ENCODE results near the gene PDGFRB.
"Not testable (repeated sequence)": the region's sequence is repeated elsewhere in the genome, so short reads cannot be mapped to it uniquely, and the experiment has no call there.

DNA sequence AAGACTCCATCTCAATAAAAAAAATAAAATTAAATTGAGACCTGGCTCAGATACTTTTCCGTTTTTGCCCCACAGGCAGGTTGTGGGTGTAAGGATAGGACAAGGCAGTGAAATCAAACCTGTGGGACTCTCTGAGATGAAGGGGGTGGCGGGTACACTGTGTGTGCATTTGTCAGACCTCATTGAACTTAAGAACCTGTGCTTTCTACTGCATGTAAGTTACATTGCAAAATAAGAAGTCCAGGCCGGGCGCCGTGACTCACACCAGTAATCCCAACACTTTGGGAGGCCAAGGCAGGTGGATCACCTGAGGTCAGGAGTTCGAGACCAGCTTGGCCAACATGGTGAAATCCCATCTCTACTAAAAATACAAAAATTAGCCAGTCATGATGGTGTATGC is 70.9 kb downstream of the PDGFRB start:
- TF ChIP-seq ZNF501 (tag by site-specific recombination; IDR thresholded peaks at IDR 0.05); ZNF114 (tag by site-specific recombination; IDR thresholded peaks at IDR 0.05); YY1 (tag by site-specific recombination; IDR thresholded peaks at IDR 0.05); ZNF133 (tag by site-specific recombination; IDR thresholded peaks at IDR 0.05); ZNF274 (IDR thresholded peaks at IDR 0.05; ENCODE audit: low read length); ZNF274 (tag by site-specific recombination; IDR thresholded peaks at IDR 0.05; ENCODE audit: borderline replicate concordance): not testable (repeated sequence)
- TF ChIP-seq, protein P1, sequence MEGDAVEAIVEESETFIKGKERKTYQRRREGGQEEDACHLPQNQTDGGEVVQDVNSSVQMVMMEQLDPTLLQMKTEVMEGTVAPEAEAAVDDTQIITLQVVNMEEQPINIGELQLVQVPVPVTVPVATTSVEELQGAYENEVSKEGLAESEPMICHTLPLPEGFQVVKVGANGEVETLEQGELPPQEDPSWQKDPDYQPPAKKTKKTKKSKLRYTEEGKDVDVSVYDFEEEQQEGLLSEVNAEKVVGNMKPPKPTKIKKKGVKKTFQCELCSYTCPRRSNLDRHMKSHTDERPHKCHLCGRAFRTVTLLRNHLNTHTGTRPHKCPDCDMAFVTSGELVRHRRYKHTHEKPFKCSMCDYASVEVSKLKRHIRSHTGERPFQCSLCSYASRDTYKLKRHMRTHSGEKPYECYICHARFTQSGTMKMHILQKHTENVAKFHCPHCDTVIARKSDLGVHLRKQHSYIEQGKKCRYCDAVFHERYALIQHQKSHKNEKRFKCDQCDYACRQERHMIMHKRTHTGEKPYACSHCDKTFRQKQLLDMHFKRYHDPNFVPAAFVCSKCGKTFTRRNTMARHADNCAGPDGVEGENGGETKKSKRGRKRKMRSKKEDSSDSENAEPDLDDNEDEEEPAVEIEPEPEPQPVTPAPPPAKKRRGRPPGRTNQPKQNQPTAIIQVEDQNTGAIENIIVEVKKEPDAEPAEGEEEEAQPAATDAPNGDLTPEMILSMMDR (tag by site-specific recombination; IDR thresholded peaks at IDR 0.05), result not testable (repeated sequence)
- TF ChIP-seq, protein P2, sequence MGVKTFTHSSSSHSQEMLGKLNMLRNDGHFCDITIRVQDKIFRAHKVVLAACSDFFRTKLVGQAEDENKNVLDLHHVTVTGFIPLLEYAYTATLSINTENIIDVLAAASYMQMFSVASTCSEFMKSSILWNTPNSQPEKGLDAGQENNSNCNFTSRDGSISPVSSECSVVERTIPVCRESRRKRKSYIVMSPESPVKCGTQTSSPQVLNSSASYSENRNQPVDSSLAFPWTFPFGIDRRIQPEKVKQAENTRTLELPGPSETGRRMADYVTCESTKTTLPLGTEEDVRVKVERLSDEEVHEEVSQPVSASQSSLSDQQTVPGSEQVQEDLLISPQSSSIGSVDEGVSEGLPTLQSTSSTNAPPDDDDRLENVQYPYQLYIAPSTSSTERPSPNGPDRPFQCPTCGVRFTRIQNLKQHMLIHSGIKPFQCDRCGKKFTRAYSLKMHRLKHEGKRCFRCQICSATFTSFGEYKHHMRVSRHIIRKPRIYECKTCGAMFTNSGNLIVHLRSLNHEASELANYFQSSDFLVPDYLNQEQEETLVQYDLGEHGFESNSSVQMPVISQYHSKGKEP (tag by site-specific recombination; IDR thresholded peaks at IDR 0.05), result not testable (repeated sequence)
- TF ChIP-seq, protein P3, sequence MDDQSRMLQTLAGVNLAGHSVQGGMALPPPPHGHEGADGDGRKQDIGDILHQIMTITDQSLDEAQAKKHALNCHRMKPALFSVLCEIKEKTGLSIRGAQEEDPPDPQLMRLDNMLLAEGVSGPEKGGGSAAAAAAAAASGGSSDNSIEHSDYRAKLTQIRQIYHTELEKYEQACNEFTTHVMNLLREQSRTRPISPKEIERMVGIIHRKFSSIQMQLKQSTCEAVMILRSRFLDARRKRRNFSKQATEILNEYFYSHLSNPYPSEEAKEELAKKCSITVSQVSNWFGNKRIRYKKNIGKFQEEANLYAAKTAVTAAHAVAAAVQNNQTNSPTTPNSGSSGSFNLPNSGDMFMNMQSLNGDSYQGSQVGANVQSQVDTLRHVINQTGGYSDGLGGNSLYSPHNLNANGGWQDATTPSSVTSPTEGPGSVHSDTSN (CRISPR knock-in tag; IDR thresholded peaks at IDR 0.05), result not testable (repeated sequence)
- TF ChIP-seq, protein P4, sequence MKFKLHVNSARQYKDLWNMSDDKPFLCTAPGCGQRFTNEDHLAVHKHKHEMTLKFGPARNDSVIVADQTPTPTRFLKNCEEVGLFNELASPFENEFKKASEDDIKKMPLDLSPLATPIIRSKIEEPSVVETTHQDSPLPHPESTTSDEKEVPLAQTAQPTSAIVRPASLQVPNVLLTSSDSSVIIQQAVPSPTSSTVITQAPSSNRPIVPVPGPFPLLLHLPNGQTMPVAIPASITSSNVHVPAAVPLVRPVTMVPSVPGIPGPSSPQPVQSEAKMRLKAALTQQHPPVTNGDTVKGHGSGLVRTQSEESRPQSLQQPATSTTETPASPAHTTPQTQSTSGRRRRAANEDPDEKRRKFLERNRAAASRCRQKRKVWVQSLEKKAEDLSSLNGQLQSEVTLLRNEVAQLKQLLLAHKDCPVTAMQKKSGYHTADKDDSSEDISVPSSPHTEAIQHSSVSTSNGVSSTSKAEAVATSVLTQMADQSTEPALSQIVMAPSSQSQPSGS (tag by site-specific recombination; IDR thresholded peaks at IDR 0.05; ENCODE audit: low read depth), result not testable (repeated sequence)

Data from HEK293 (cell line).